Ovary (tissue), 9 donors: ENCODE results near the gene ZP1. TPM values are rescaled to one million over a fixed set of nuclear protein-coding genes. Genes with fewer than 3 reads are reported as not detected.

ENCODE experiments used
- DNase-seq, 5 donors: peaks; one replicate each; pipeline ENCODE4 v3.0.0-alpha.2; 2019 to 2020
- H3K27ac ChIP-seq, 2 donors: fragments of 200-600 bp; one replicate each; pipeline versions ENCODE4 v1.5.1 to v1.8.0; 2019 to 2022
- H3K27me3 ChIP-seq: fragments of 200-600 bp; one replicate; pipeline ENCODE4 v1.8.0; 2022
- H3K36me3 ChIP-seq: fragments of 200-600 bp; sonication (generic); one replicate; pipeline ENCODE4 v1.5.1; 2019
- H3K4me1 ChIP-seq: one replicate; pipeline ENCODE4 v1.8.1; 2013; ENCODE audit warnings: mild to moderate bottlenecking, moderate library complexity; ENCODE audit not compliant: insufficient read depth
- H3K4me3 ChIP-seq: fragments of 200-600 bp; sonication (generic); one replicate; pipeline ENCODE4 v1.5.1; 2017
- H3K9me3 ChIP-seq, 2 donors: fragments of 200-600 bp in 1 of 2; sonication (generic) in 1 of 2; one replicate each; pipeline versions ENCODE4 v1.5.1 to v1.8.1; 2013 to 2019; ENCODE audit warnings: mild to moderate bottlenecking in 1 of 2, moderate library complexity in 1 of 2
- EP300 ChIP-seq: sonication (generic); formaldehyde crosslinking; IDR thresholded peaks from one replicate; pipeline ENCODE4 v1.6.1; 2017; ENCODE audit warnings: antibody characterized with exemption
- POLR2A ChIP-seq: fragments of 450-650 bp; IDR thresholded peaks from one replicate; pipeline ENCODE4 v1.6.1; 2017; ENCODE audit warnings: antibody characterized with exemption, mild to moderate bottlenecking, moderate library complexity
- WGBS, 3 donors: extraction: QIAGEN DNeasy Blood & Tissue Kit in 1 of 3; methylation state at CpG; one replicate each; pipeline versions ENCODE4 v1.1.5 to v1.1.7; 2013 to 2017; 5-methylcytosine and 5-hydroxymethylcytosine counted together
- intact Hi-C, 4 donors: fragments of 100-400 bp; cut with DNase I; formaldehyde crosslinking; loops; one replicate each; pipeline versions ENCODE4 v1.11.0 to v1.15.1; 2022 to 2023
- polyA plus RNA-seq, 2 donors: library from polyadenylated mRNA; stranded (reverse); fragments of 200-250 nt in 1 of 2; fragments of 350-450 nt in 1 of 2; fragmentation: Illumina TruSeq in 1 of 2; extraction: RNeasy Lipid Tissue Mini Kit (QIAGEN cat#74804) in 1 of 2; gene quantifications; one replicate each; pipeline ENCODE4 v1.2.3, GENCODE V29; 2013 to 2014
- total RNA-seq, 7 donors: library from RNA; depleted of rRNA in 2 of 7; stranded (reverse); fragments of >200 nt in 2 of 7; fragmentation: NEBNext Ultra II Directional in 3 of 7; extraction: Animal tissue kit (Norgen Biotek cat#: 25700) in 3 of 7; gene quantifications; one replicate each; pipeline versions ENCODE4 v1.1.0 to v1.2.4, GENCODE V29; 2016 to 2023
- TF ChIP-seq, protein P1 (sequence below), 3 donors: fragments of 450-650 bp in 2 of 3; fragments of 200-600 bp in 1 of 3; IDR thresholded peaks; one replicate each; pipeline versions ENCODE4 v1.5.1 to v1.8.0; 2016 to 2022; ENCODE audit warnings: antibody characterized with exemption in 3 of 3, mild to moderate bottlenecking in 1 of 3
- donor health status: DM: no; HTN: no; CAD: no; lungs with moderate emphysema.
- donor health status: DM: no; HTN: no; CAD: no.
- donor health status: Bipolar disorder and iron deficiency.
- donor health status: DM: yes; HTN: yes; CAD: no.
- donor health status: DM: no; HTN: no; CAD: no.
- donor health status: DM: yes; HTN: yes; CAD: no.

The ZP1 gene
- total and polyA plus RNA-seq, 9 donors = 0.17 TPM; not detected in 8

- intact Hi-C loops = no loop called here
- Histone ChIP-seq H3K36me3 (no peaks in the 10 kb centered on the region), H3K9me3 (no peaks in the 10 kb centered on the region), H3K4me1 (peaks cover 2% of the 10 kb centered on the region), H3K4me3 (no peak overlapping the region), H3K27ac (no peak overlapping the region), H3K27me3 (no peaks in the 10 kb centered on the region)
- whole genome bisulfite sequencing, 3 donors = 79 to 92% (median 81%) methylated on average over 7 of the region's 7 CpGs
- no peak for DNase-seq
- no peak for TF ChIP-seq EP300
- TF ChIP-seq POLR2A = no peak
- TF ChIP-seq, protein P1, sequence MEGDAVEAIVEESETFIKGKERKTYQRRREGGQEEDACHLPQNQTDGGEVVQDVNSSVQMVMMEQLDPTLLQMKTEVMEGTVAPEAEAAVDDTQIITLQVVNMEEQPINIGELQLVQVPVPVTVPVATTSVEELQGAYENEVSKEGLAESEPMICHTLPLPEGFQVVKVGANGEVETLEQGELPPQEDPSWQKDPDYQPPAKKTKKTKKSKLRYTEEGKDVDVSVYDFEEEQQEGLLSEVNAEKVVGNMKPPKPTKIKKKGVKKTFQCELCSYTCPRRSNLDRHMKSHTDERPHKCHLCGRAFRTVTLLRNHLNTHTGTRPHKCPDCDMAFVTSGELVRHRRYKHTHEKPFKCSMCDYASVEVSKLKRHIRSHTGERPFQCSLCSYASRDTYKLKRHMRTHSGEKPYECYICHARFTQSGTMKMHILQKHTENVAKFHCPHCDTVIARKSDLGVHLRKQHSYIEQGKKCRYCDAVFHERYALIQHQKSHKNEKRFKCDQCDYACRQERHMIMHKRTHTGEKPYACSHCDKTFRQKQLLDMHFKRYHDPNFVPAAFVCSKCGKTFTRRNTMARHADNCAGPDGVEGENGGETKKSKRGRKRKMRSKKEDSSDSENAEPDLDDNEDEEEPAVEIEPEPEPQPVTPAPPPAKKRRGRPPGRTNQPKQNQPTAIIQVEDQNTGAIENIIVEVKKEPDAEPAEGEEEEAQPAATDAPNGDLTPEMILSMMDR (IDR thresholded peaks at IDR 0.05) = no peak
Measured at GRCh38 chr11:60871378-60872061, 4.2 kb downstream of the ZP1 start.

DNA sequence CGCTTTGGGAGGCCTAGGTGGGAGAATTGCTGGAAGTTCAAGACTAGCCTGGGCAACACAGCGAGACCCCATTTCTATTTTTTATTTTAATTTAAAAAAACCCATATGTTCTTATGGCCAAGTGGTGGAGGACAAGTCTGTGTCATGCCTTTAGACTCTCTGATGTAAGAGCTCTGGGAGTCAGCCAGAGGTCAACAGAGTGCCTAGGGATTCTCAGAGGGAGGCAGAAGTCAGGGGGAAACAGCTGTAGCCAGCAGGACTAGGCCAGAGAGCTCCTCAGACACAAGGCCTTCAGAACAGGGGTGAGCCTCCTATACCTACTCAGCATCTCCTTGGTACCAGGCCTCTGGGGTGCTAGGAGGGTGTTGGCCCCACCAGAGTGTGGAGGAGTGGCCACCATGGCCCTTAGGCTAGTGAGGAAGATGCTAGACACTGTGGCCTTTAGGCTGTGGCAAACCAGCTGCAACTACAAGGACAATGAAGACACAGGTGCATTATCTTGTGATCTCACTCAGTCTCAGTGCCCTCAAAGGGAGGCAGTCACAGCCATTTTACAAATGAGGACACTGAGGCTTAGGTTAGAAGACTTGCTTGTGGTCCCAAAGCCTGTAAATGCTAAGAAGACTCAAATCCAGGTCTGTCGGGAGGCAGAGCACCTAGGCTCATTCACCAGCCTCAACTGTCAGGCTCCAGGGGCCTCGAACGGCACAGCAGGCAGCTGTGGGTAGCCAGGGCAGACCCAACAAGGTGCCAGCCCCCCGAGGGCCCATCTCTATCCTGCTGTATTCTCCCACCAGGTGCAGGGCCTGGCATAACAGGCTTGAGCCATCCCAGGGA lies 5.0 kb downstream of the ZP1 start:
- intact Hi-C loops = no loop called here
- Histone ChIP-seq H3K4me1 (peaks cover 2% of the 10 kb centered on the region), H3K27ac (no peak overlapping the region), H3K4me3 (no peak overlapping the region), H3K9me3 (no peaks in the 10 kb centered on the region), H3K36me3 (no peaks in the 10 kb centered on the region), H3K27me3 (no peaks in the 10 kb centered on the region)
- peak in 3 of 5 donors; percentile 51 to 69 (median 68) for DNase-seq
- no peak for TF ChIP-seq POLR2A
- TF ChIP-seq, protein P1 (IDR thresholded peaks at IDR 0.05) = no peak
- TF ChIP-seq EP300 = no peak
- WGBS, 3 donors = 88 to 93% (median 89%) methylated on average over 6 of the region's 6 CpGs

DNA sequence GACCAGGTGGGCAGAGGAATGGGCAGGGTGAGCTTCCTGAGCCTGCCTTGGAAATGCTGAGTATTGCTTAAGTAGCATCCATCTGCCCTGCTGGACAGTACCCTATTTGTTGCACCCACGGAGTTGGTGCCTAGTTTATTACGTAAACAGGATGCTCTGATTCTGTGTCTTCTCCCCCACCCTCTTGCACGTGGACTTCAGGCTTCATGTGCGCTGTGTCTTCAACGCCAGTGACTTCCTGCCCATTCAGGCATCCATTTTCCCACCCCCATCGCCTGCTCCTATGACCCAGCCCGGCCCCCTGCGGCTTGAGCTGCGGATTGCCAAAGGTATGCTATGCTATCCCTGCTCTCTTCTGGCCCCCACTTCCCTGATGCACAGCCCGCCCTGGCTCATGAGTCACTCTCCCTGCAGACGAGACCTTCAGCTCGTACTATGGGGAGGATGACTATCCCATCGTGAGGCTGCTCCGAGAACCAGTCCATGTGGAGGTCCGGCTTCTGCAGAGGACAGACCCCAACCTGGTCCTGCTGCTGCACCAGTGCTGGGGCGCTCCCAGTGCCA lies 5.7 kb downstream of the ZP1 start:
- intact Hi-C loops = no loop called here
- Histone ChIP-seq H3K9me3 (no peaks in the 10 kb centered on the region), H3K27ac (no peak overlapping the region), H3K36me3 (no peaks in the 10 kb centered on the region), H3K4me1 (peaks cover 3% of the 10 kb centered on the region), H3K4me3 (no peak overlapping the region), H3K27me3 (no peaks in the 10 kb centered on the region)
- WGBS, 3 donors = 60 to 71% (median 65%) methylated on average over 16 of the region's 16 CpGs
- no peak for DNase-seq
- TF ChIP-seq, protein P1 (IDR thresholded peaks at IDR 0.05) = no peak
- TF ChIP-seq EP300 = no peak
- TF ChIP-seq POLR2A = no peak

- Histone ChIP-seq H3K27ac (no peak overlapping the region), H3K4me3 (no peak overlapping the region), H3K27me3 (no peaks in the 10 kb centered on the region), H3K4me1 (peaks cover 6% of the 10 kb centered on the region), H3K9me3 (no peaks in the 10 kb centered on the region), H3K36me3 (no peaks in the 10 kb centered on the region)
- intact Hi-C loops = no loop called here
- WGBS, 3 donors = 77 to 83% (median 81%) methylated on average over 12 of the region's 12 CpGs
- no peak for DNase-seq
- TF ChIP-seq POLR2A = no peak
- TF ChIP-seq, protein P1 (IDR thresholded peaks at IDR 0.05) = no peak
- no peak for TF ChIP-seq EP300
Measured at GRCh38 chr11:60873533-60873932, 6.2 kb downstream of the ZP1 start.
